Upper lobe of left lung (tissue), 4 donors: ENCODE measurements around the gene LGALS12.
"Not testable (repeated sequence)": the region's sequence is repeated elsewhere in the genome, so short reads cannot be mapped to it uniquely, and the experiment has no call there.

Source experiments
- CTCF ChIP-seq, 6 experiments: fragments of 450-650 bp in 4 of 6; fragments of 200-600 bp in 2 of 6; sonication (generic) in 2 of 6; IDR thresholded peaks; one replicate each; pipeline ENCODE4 v1.5.1; 2016 to 2019; ENCODE audit warnings: antibody characterized with exemption in 6 of 6
- EP300 ChIP-seq, 4 donors: sonication (generic); formaldehyde crosslinking; IDR thresholded peaks; one replicate each; pipeline ENCODE4 v1.5.1; 2017; ENCODE audit warnings: antibody characterized with exemption in 4 of 4, control low read depth in 2 of 4
- POLR2A ChIP-seq, 4 donors: fragments of 450-650 bp; IDR thresholded peaks; one replicate each; pipeline ENCODE4 v1.5.1; 2016 to 2017; ENCODE audit warnings: antibody characterized with exemption in 4 of 4, mild to moderate bottlenecking in 2 of 4

GRCh38 chr11:63542506-63542905, 36.6 kb downstream of the LGALS12 start:
- TF ChIP-seq POLR2A, CTCF, EP300 (IDR thresholded peaks at IDR 0.05): not testable (repeated sequence)
